Testis (tissue), 2 donors: ENCODE measurements around the gene PAFAH2.

ENCODE experiments used
- POLR2A ChIP-seq: fragments of 450-650 bp; IDR thresholded peaks from one replicate; pipeline ENCODE4 v1.6.1; 2017; ENCODE audit warnings: antibody characterized with exemption, mild to moderate bottlenecking, moderate library complexity
- TF ChIP-seq, protein P1 (sequence below), 3 experiments: fragments of 450-650 bp in 2 of 3; fragments of 200-600 bp in 1 of 3; sonication (generic) in 1 of 3; IDR thresholded peaks; one replicate each; pipeline ENCODE4 v1.5.1; 2016 to 2019; ENCODE audit warnings: antibody characterized with exemption in 3 of 3, mild to moderate bottlenecking in 2 of 3, moderate library complexity in 1 of 3

GRCh38 chr1:25977801-25978200 lies 20.1 kb downstream of the PAFAH2 start:
- TF ChIP-seq POLR2A, result no peak
- TF ChIP-seq, protein P1, sequence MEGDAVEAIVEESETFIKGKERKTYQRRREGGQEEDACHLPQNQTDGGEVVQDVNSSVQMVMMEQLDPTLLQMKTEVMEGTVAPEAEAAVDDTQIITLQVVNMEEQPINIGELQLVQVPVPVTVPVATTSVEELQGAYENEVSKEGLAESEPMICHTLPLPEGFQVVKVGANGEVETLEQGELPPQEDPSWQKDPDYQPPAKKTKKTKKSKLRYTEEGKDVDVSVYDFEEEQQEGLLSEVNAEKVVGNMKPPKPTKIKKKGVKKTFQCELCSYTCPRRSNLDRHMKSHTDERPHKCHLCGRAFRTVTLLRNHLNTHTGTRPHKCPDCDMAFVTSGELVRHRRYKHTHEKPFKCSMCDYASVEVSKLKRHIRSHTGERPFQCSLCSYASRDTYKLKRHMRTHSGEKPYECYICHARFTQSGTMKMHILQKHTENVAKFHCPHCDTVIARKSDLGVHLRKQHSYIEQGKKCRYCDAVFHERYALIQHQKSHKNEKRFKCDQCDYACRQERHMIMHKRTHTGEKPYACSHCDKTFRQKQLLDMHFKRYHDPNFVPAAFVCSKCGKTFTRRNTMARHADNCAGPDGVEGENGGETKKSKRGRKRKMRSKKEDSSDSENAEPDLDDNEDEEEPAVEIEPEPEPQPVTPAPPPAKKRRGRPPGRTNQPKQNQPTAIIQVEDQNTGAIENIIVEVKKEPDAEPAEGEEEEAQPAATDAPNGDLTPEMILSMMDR (IDR thresholded peaks at IDR 0.05), result no peak
